ENCODE results near the gene UBE2O.

Gene UBE2O

DNA sequence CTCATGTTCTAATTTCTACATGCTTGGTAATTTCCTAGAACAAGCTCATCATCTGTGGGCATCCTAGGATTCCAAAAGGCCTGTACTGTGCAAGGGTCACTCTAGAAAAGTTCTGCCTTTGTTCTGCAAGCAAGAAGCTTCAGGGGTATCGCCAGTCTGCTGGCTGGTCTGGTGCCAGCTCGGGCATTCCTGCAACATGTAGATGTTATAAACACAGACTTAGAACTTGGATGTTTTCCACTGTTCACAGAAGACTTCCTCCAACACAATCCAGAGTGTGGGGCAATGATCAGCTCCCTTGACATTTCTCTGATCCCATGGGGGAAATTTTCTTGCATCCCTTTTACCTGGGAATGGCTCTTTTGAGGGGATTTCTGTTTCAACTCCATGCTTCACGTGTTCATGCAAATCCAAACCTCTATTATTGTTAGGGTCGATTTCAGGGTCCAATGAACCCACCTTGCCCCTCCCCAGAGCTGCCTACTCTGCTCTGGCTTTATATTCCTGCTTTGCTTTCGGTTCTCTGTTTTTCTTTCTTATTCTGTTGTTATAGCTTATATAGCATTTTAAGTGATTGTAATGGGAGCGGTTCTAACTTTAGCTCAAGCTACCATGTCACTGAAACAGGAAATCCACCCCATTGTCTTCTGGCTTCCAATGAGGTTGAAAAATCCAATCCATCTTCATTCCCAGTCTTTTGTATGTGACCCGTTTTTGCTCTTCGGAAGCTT is 25.3 kb downstream of the UBE2O start:
- H3K27ac ChIP-seq: no peak overlapping the region
- TF ChIP-seq, protein P1, sequence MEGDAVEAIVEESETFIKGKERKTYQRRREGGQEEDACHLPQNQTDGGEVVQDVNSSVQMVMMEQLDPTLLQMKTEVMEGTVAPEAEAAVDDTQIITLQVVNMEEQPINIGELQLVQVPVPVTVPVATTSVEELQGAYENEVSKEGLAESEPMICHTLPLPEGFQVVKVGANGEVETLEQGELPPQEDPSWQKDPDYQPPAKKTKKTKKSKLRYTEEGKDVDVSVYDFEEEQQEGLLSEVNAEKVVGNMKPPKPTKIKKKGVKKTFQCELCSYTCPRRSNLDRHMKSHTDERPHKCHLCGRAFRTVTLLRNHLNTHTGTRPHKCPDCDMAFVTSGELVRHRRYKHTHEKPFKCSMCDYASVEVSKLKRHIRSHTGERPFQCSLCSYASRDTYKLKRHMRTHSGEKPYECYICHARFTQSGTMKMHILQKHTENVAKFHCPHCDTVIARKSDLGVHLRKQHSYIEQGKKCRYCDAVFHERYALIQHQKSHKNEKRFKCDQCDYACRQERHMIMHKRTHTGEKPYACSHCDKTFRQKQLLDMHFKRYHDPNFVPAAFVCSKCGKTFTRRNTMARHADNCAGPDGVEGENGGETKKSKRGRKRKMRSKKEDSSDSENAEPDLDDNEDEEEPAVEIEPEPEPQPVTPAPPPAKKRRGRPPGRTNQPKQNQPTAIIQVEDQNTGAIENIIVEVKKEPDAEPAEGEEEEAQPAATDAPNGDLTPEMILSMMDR (conservative IDR thresholded peaks at IDR 0.05): no peak

DNA sequence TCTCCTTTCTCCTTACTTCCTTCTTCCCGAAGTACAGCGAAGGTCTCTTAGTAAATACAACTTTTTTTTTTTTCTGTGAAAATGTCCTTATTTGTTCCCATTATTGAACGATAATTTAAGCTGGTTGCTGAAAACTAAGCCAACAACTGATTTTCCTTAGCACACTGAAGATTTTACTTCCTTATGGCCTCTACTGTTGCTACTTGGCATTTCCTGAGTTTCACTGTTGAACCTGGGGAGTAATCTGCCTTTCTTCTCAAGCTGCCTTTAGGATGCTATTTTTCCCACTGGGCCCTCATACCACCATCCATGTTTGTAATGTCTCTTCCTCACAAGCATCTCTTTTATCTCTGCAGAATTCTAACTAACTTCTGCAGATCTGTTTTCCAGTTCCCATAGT is 26.1 kb downstream of the UBE2O start:
- no peak overlapping the region for H3K27ac ChIP-seq

DNA sequence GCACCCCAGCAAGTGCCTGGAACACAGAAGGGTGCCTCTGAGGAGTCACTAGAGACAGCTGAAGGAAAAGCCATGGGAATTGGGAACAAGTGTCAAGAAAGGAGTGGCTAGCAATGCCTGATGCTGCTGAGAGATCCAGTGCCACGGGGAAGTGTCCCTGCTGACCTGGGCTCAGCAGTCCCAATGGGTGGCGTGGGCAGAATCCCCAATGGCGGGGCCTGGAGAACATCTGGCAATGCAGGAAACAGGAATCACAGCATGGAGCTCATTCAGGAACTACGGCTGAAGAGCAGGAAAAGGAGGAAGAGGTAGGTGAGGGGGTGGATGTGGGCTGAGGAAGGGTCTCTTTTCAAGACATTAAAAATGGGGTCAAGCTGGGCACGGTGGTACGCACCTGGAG is 30.1 kb downstream of the UBE2O start:
- no peak overlapping the region for H3K27ac ChIP-seq
- TF ChIP-seq, protein P1 (conservative IDR thresholded peaks at IDR 0.05): no peak

More for the DNA sequence above, 26.1 kb downstream of the UBE2O start:
- TF ChIP-seq, protein P1 (conservative IDR thresholded peaks at IDR 0.05): no peak

DNA sequence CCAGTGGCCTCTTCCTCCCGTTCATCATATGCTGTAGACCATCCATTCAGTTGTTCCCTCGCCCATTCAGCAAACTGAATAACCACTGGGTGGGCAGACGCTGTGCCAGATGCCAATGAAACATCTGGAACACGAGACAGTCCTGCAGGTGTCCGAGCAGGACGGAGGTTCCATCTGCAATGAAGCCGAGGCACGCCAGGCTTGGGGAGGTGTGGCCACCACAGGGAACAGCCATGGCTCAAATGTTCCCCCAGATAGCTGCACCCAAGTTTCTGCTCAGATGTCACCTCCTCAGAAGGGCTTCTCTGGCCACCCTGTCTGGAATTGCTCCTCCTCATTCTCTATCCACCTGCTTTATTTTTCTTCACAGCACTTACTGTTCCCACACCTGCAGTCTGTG is 30.5 kb downstream of the UBE2O start:
- TF ChIP-seq, protein P1 (conservative IDR thresholded peaks at IDR 0.05): no peak
- no peak overlapping the region for H3K27ac ChIP-seq

DNA sequence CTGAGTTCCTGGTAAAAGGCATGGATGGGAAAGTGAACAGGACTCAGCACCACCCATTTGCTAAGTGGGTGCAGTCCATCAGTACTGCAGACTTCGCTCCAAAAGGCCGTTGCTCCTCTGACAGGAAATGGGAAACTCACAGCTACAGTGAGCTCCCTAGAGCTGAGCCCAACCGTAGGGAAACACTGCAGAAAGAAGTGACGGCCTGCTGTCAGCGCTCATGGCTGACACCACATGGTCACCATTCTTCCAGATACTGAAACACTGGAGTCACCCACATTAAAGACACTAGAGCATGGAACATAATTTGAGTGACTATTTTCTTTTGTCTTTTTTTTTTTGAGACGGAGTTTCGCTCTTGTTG is 31.9 kb downstream of the UBE2O start:
- TF ChIP-seq, protein P1 (conservative IDR thresholded peaks at IDR 0.05): no peak
- no peak overlapping the region for H3K27ac ChIP-seq

DNA sequence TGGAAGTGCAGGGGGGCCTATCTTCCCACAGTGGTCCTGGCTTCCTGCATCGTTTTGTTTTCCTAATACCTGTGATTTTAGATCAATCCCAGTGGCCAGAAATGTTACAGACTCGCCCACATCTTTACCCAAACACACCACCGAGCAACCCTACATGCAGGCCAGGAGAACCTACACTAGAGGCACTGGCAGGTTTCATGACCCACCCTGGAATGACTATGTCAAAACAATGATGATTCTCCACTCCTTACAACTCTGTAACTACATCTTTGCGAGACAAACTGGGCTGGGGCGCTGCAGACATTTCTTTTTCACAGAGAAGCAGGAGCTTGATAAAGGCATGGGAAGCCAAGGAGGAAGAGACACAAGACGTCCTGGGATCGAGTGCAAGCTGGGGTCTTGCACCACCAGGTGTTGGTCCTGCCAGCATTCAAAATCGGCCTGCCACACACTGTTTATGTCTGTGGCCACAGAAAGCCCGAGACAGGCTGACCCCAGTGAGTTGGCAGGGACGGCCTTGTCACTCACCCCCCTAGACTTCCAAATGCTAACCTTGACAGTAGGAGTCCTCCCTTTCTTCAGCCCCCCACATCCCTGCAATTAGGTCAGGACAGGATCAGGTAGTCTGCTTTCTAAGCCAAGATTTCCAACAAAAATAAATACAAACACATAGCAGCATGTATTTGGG is 32.5 kb downstream of the UBE2O start:
- H3K27ac ChIP-seq: no peak overlapping the region
- TF ChIP-seq, protein P1 (conservative IDR thresholded peaks at IDR 0.05): no peak

DNA sequence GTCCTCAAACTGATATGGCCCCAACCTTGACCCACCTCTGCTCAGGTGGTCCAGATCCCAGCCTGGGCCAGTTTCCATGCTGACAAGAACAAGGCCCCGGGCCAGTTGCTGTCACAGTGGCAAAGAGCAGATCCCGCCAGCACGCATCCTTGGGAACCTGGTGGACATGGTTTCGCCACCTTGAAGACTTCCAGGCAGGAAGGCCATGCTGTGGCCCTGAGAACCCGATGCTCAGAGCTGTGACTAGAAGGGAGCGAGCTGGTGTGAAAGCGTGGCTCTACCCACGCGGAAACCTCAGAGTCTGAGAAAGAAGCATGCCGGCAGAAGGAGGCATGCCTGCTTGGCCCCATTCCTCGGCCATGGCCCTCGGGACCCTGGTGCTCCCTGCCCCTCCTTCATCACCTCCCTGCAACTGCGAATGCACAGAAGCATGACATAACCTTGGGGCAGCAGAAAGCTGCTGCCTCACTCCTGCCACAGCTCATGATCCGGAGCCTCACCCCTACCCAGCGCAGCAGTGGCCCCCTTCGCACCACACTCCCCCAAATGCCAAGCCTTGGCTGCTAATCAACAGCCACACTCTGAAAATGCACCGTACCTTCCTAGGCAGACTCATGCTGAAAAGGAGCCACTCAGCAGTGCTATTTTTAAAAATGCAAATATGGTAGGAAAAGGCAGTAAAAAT is 33.2 kb downstream of the UBE2O start:
- TF ChIP-seq, protein P1 (conservative IDR thresholded peaks at IDR 0.05): no peak
- H3K27ac ChIP-seq: no peak overlapping the region
